Thymus (tissue), 11 donors: Measurements from ENCODE around the gene C20orf144. TPM values are rescaled to one million over a fixed set of nuclear protein-coding genes. Genes with fewer than 3 reads are reported as not detected.

ENCODE experiments used
- DNase-seq, 9 donors: peaks; one replicate each; pipeline ENCODE4 v3.0.0-alpha.2; 2013; ENCODE audit warnings: low spot score in 9 of 9, low read depth in 6 of 9, missing footprints in 1 of 9
- H3K27ac ChIP-seq, 2 donors: one replicate each; pipeline ENCODE4 v1.5.1; 2013; ENCODE audit warnings: control low read depth in 1 of 2, low read depth in 1 of 2, low read length in 1 of 2, mild to moderate bottlenecking in 1 of 2, moderate library complexity in 1 of 2
- H3K27me3 ChIP-seq, 2 donors: one replicate each; pipeline ENCODE4 v1.5.1; 2013; ENCODE audit warnings: low read length in 1 of 2; ENCODE audit not compliant: control insufficient read depth in 2 of 2, insufficient read depth in 1 of 2
- H3K36me3 ChIP-seq, 2 donors: one replicate each; pipeline ENCODE4 v1.5.1; 2013; ENCODE audit warnings: low read length in 1 of 2, mild to moderate bottlenecking in 1 of 2, moderate library complexity in 1 of 2; ENCODE audit not compliant: control insufficient read depth in 2 of 2, insufficient read depth in 2 of 2
- H3K4me1 ChIP-seq, 2 donors: one replicate each; pipeline ENCODE4 v1.5.1; 2013; ENCODE audit warnings: low read length in 2 of 2; ENCODE audit not compliant: control insufficient read depth in 2 of 2, insufficient read depth in 2 of 2
- H3K4me3 ChIP-seq, 2 donors: one replicate each; pipeline ENCODE4 v1.5.1; 2013; ENCODE audit warnings: low read length in 2 of 2, control low read depth in 1 of 2, mild to moderate bottlenecking in 1 of 2
- H3K9me3 ChIP-seq, 2 donors: one replicate each; pipeline ENCODE4 v1.5.1; 2013; ENCODE audit warnings: low read length in 1 of 2, mild to moderate bottlenecking in 1 of 2; ENCODE audit not compliant: control insufficient read depth in 2 of 2, insufficient read depth in 1 of 2
- WGBS: extraction: QIAGEN DNeasy Blood & Tissue Kit; methylation state at CpG from one replicate; pipeline ENCODE4 v1.1.7; 2013; 5-methylcytosine and 5-hydroxymethylcytosine counted together
- polyA plus RNA-seq: library from polyadenylated mRNA; stranded (reverse); fragments of 200-250 nt; gene quantifications from one replicate; pipeline ENCODE4 v1.2.3, GENCODE V29; 2013
- total RNA-seq: library from RNA; stranded (reverse); fragments of 120-200 nt; gene quantifications from one replicate; pipeline ENCODE4 v1.2.4, GENCODE V29; 2013
- donor health status: healthy.

Gene C20orf144
- total and polyA plus RNA-seq, 2 donors: 0.09 to 0.23 TPM

DNA sequence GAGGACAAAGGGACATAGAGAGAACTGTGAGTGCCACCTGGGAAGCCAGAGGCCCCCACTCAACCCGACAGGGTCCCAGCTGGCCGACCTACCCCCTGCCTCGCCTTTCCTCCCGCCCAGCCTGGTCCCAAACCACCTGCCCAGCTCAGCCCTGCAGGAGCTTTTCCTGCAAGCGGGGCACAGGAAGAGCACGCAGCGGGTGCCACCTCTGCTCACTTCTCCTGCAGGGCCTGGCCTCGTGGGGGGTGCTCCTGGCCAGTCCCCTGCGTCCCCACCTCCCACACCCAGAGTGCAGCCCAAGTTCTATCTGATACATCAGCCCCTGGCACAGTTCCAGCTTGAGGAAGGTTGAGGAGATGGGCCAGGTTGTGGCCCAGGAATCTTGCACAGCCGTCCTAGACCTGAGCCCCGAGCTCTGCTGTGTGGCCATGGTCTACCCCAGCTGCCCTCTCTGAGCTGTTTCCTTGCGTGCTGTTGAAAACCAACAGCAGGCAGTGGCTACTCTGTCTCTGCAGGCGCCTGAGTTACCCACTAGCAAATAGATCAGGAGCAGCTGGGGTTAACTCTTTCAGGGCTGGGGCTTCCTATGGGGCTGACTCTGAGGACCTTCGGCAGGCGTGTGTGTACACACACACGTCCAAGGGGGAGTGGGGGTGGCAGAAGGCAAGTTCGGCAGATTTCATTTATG lies 10.4 kb downstream of the C20orf144 start:
- Histone ChIP-seq H3K27me3 (peaks cover 0 to 24% of the 10 kb centered on the region in 2 donors), H3K4me1 (peaks cover 22 to 39% of the 10 kb centered on the region in 2 donors), H3K4me3 (no peak overlapping the region), H3K27ac (no peak overlapping the region), H3K36me3 (peaks cover 8 to 22% of the 10 kb centered on the region in 2 donors), H3K9me3 (peaks cover 0 to 3% of the 10 kb centered on the region in 2 donors)
- WGBS: 79% methylated on average over 17 of the region's 17 CpGs
- no peak for DNase-seq

GRCh38 chr20:33673114-33673409 lies 10.9 kb downstream of the C20orf144 start:
- no peak overlapping the region for H3K27ac ChIP-seq
- H3K4me1 ChIP-seq: peaks cover 23 to 39% of the 10 kb centered on the region in 2 donors

DNA sequence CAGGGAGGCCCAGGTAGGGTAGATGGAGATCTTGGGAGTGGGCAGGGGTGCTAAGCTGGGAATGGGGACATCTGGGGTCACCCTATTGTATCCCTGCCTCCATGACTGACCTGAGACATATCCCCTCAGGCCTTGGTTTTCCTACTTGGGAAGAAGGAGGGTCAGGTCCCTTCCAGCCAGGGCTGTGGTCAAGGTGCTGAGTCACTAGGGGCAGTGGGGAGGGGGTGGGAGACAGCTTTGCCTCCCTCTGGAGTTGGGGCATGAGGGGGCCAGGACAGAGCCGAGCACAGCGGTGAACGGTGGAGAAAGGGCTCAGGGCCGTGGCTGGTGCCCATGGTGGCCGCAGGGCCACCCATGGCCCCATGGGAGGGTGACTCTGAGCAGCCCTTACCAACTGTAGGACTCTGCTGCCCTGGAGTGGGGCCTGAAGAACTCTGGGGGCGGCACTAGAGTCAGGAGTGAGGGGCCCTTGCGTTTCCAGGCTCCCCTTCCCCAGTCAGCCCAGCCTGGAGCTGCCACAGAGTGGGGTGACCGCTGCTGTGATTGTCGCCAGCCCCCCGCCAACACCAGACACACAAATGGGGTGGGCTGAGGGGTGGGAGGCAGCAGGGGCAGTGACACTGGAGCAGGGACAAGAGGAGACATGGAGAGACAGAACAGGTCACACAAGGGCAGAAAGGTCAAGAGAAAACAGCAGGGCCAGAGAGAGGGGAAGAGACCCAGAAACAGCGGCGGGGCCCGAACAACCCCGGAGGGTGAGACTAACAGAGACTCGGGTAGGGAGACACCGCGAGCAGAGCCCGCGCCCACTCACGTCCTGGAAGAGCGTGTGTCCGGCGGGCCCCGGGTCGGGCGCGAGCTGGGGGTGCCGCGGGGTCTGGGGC lies 11.5 kb downstream of the C20orf144 start:
- peaks cover 8 to 32% of the 10 kb centered on the region in 2 donors for H3K36me3 ChIP-seq
- no peaks in the 10 kb centered on the region for H3K9me3 ChIP-seq
- H3K27me3 ChIP-seq: peaks cover 0 to 16% of the 10 kb centered on the region in 2 donors
- peak overlapping the region in 1 of 2 donors; percentile 21 for H3K27ac ChIP-seq
- H3K4me3 ChIP-seq: peak overlapping the region; percentile 40 to 69
- WGBS: 33% methylated on average over 29 of the region's 29 CpGs
- H3K4me1 ChIP-seq: peaks cover 26 to 40% of the 10 kb centered on the region in 2 donors
- DNase-seq: no peak

More at GRCh38 chr20:33673114-33673409, 10.9 kb downstream of the C20orf144 start:
- WGBS: 98% methylated on average over 4 of the region's 4 CpGs
- no peak overlapping the region for H3K4me3 ChIP-seq
- H3K27me3 ChIP-seq: peaks cover 0 to 19% of the 10 kb centered on the region in 2 donors
- H3K36me3 ChIP-seq: peaks cover 8 to 27% of the 10 kb centered on the region in 2 donors
- no peaks in the 10 kb centered on the region for H3K9me3 ChIP-seq
- no peak for DNase-seq

DNA sequence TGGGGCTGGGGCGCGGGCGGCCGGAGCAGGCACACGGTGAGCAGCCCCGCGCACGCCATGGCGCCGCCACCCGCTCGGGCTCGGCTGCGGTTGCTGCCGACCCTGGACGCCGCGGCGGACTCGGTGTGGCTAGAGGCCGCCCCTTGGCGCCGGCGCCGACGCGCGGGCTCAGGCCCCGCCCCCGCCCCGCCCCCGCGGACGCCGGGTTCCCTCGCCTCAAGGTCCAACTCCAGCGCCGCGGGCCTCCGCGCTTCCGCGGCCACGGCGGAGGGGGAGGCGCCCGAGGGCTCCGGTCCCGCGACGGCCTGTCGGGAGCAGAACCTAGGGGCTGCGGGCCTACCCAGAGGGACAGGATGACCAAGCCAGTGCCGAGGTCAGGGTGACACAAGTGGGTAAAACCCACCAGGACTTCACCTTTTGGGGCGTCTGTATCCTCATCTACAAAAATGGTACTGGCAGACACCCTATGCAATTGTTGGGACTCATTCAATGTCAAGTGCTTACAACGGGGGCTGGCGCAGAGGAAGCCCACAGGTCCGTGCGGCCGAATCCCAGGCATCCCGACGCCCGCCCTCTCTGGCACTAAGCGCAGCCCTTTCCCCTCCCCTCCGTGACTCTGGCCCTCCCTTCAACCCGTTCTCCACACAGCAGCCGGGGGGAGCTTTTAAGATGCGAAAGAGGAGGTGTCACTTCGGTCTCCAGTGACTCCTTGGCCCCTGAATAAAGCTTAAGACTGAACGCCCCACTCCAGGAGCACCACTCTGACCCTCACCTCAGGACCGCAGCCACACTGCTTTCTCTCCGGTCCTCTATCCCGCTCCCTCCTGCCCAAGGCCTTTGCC lies 12.4 kb downstream of the C20orf144 start, which contains the start of gene NECAB3:
NECAB3 (minus strand) TSS at position 135 of the 842 bp plus-strand sequence; CDS start at position 59, 76 bp downstream.
- DNase-seq: peak in 3 of 9 donors; percentile 41 to 56 (median 47)
- peaks cover 5 to 35% of the 10 kb centered on the region in 2 donors for H3K36me3 ChIP-seq
- H3K9me3 ChIP-seq: no peaks in the 10 kb centered on the region
- 10% methylated on average over 72 of the region's 73 CpGs for WGBS
- peaks cover 0 to 16% of the 10 kb centered on the region in 2 donors for H3K27me3 ChIP-seq
- H3K27ac ChIP-seq: peak within 1 kb of the TSS in 1 of 2 donors; percentile 46
- H3K4me3 ChIP-seq: peak within 1 kb of the TSS; percentile 40 to 69
- peaks cover 35 to 48% of the 10 kb centered on the region in 2 donors for H3K4me1 ChIP-seq

DNA sequence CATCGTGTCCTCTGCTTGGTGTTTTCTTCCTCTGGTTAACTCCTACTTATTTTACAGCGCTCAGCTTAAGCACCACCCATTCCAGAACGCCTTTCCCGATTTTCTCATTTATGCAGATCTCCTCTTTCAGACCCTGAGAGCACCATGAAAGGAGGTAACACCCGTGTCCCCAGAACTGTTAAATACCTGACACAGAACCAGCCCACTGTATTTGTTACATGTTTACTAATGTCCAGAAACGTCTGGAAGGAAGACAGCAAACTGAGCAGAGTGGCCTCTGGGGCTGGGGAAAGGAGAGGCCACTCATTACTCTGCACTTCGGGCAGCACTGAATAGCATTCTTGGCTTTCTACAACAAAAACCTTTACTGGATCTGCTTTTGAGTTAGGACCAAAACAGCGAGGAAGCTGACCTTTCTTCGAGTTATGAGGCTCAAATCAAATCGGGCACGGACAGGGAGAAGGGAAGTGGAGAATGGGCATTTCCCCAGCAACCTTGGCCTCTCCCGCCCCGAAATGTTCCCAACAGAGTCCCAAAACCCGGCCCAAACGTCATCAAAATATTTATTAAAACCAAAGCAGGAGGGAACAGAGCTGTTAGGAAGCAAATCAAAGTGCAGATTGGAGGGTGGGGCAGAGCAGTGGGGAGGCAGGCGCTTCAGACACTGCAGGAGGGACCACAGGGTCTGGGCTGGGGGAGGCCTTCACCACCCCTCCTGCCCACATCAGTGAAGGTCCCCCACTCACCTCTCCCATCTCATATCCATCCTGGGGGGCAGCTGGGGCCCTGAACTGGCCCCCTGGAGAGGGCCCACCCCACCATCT lies 13.2 kb downstream of the C20orf144 start:
- no peak overlapping the region for H3K27ac ChIP-seq
- WGBS: 91% methylated on average over 16 of the region's 16 CpGs
- H3K27me3 ChIP-seq: peaks cover 0 to 16% of the 10 kb centered on the region in 2 donors
- peaks cover 5 to 41% of the 10 kb centered on the region in 2 donors for H3K36me3 ChIP-seq
- no peak for DNase-seq
- peaks cover 43 to 57% of the 10 kb centered on the region in 2 donors for H3K4me1 ChIP-seq
- H3K4me3 ChIP-seq: no peak overlapping the region
- no peaks in the 10 kb centered on the region for H3K9me3 ChIP-seq

DNA sequence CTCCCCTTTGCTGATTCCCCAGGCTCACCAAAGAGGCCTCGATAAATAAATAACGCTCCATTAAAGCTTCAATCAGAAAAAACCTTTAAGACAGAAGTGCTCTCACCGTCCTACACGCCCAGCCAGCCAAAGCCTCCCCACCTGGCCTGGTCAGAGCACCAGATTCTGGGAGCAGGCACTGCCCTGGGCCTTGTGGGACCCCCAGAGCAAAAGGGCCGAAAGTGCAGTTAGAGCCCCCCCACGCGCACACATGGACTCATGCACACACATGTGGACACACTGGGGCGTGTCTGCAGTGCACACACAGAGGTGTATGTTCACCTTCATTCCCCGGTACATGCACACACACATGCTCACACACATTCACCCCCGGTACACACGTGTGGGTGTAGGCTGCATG lies 14.0 kb downstream of the C20orf144 start:
- 98% methylated on average over 11 of the region's 11 CpGs for WGBS
- no peak overlapping the region for H3K27ac ChIP-seq
- H3K36me3 ChIP-seq: peaks cover 5 to 46% of the 10 kb centered on the region in 2 donors
- H3K9me3 ChIP-seq: no peaks in the 10 kb centered on the region
- DNase-seq: no peak
- H3K27me3 ChIP-seq: peaks cover 0 to 16% of the 10 kb centered on the region in 2 donors
- peaks cover 50 to 64% of the 10 kb centered on the region in 2 donors for H3K4me1 ChIP-seq
- no peak overlapping the region for H3K4me3 ChIP-seq

- Histone ChIP-seq H3K27me3 (peaks cover 0 to 16% of the 10 kb centered on the region in 2 donors), H3K27ac (no peak overlapping the region), H3K9me3 (peaks cover 0 to under 1% of the 10 kb centered on the region in 2 donors), H3K36me3 (peaks cover 5 to 46% of the 10 kb centered on the region in 2 donors), H3K4me3 (no peak overlapping the region), H3K4me1 (peaks cover 50 to 73% of the 10 kb centered on the region in 2 donors)
- no peak for DNase-seq
- WGBS: 97% methylated on average over 31 of the region's 31 CpGs
Measured at GRCh38 chr20:33676652-33677645, 14.8 kb downstream of the C20orf144 start.
